ENCODE measurements around the gene TNRC6C.
"Not testable (repeated sequence)": the region's sequence is repeated elsewhere in the genome, so short reads cannot be mapped to it uniquely, and the experiment has no call there.

The TNRC6C gene

DNA sequence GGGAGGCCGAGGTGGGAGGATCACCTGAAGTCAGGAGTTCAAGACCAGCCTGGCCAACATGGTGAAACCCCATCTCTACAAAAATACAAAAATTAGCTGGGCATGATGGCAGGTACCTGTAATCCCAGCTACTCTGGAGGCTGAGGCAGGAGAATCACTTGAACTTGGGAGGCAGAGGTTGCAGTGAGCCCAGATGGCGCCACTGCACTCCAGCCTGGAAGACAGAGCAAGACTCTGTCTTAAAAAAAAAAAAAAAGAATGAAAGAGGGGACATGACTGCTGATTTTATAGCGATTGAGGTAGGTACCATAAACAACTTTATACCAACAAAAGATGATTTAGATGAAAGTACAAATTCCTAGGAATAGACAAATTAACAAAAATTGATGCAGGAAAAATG lies 13.8 kb downstream of the TNRC6C start:
- H3K4me1 ChIP-seq (ENCODE audit: control insufficient read depth, insufficient read depth, low read length), result peaks cover 14% of the 10 kb centered on the region
- H3K27me3 ChIP-seq (ENCODE audit: control insufficient read depth, insufficient read depth, low read length); H3K9me3 ChIP-seq (ENCODE audit: control insufficient read depth, insufficient read depth, low read depth, low read length); H3K27ac ChIP-seq (ENCODE audit: low read depth, low read length); H3K9ac ChIP-seq (ENCODE audit: low read length); H3K36me3 ChIP-seq (ENCODE audit: control insufficient read depth, insufficient read depth, low read length); H3K4me3 ChIP-seq (ENCODE audit: low read depth, low read length): not testable (repeated sequence)

DNA sequence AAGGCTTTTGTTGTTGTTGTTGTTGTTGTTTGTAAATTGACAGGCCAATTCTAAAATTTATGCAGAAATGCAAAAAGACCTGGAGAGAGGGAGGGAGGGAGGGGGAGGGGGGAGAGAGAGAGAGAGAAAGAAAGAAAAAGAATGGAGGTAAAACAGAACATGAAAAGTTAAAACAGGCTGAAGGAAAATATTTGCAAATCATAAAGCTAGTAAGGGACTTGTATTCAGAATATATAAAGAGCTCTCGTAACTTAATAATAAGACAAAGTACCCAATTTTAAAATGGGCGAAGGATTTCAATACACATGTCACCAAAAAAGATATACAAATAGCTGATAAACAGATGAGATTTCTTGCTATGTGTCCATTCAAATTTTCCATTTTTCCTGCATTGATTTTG lies 15.4 kb downstream of the TNRC6C start:
- Histone ChIP-seq H3K27me3 (ENCODE audit: control insufficient read depth, insufficient read depth, low read length) (no peaks in the 10 kb centered on the region), H3K27ac (ENCODE audit: low read depth, low read length) (no peak overlapping the region), H3K36me3 (ENCODE audit: control insufficient read depth, insufficient read depth, low read length) (no peaks in the 10 kb centered on the region), H3K4me3 (ENCODE audit: low read depth, low read length) (no peak overlapping the region), H3K9ac (ENCODE audit: low read length) (no peak overlapping the region), H3K9me3 (ENCODE audit: control insufficient read depth, insufficient read depth, low read depth, low read length) (no peaks in the 10 kb centered on the region), H3K4me1 (ENCODE audit: control insufficient read depth, insufficient read depth, low read length) (peaks cover 14% of the 10 kb centered on the region)

DNA sequence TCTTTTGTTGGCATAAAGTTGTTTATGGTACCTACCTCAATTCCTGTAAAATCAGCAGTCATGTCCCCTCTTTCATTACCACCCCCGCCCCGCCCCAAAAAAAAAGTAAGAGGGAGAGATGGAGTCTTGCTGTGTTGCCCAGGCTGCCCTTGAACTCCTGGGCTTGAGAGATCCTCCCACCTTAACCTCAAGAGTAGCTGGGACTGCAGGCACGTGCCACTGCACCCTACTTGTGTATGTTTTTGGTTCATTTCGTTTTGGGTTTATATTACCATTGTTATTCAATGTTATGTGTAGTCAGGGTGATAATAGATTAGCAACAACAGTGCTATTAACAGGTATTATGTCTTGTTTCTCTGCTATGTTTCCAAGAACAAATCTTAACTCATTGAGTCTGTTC lies 15.9 kb downstream of the TNRC6C start:
- Histone ChIP-seq H3K9ac (ENCODE audit: low read length) (no peak overlapping the region), H3K9me3 (ENCODE audit: control insufficient read depth, insufficient read depth, low read depth, low read length) (no peaks in the 10 kb centered on the region), H3K36me3 (ENCODE audit: control insufficient read depth, insufficient read depth, low read length) (no peaks in the 10 kb centered on the region), H3K27ac (ENCODE audit: low read depth, low read length) (no peak overlapping the region), H3K4me1 (ENCODE audit: control insufficient read depth, insufficient read depth, low read length) (peaks cover 14% of the 10 kb centered on the region), H3K27me3 (ENCODE audit: control insufficient read depth, insufficient read depth, low read length) (no peaks in the 10 kb centered on the region), H3K4me3 (ENCODE audit: low read depth, low read length) (no peak overlapping the region)

DNA sequence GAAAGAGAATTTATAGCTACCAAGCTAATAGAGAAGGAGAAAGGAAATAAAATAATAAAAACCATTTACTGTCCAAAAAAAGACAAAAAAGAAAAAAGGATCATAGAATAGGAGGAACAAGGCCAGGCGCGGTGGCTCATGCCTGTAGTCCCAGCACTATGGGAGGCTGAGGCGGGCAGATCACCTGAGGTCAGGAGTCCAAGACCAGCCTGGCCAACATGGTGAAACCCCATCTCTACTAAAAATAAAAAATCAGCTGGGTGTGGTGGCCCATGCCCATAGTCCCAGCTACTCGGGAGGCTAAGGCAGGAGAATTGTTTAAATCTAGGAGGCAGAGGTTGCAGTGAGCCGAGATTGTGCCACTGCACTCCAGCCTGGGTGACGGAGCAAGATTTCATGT lies 23.9 kb downstream of the TNRC6C start:
- not testable (repeated sequence) for H3K4me1 ChIP-seq (ENCODE audit: control insufficient read depth, insufficient read depth, low read length); H3K27ac ChIP-seq (ENCODE audit: low read depth, low read length); H3K27me3 ChIP-seq (ENCODE audit: control insufficient read depth, insufficient read depth, low read length); H3K4me3 ChIP-seq (ENCODE audit: low read depth, low read length); H3K9ac ChIP-seq (ENCODE audit: low read length); H3K36me3 ChIP-seq (ENCODE audit: control insufficient read depth, insufficient read depth, low read length); H3K9me3 ChIP-seq (ENCODE audit: control insufficient read depth, insufficient read depth, low read depth, low read length)

DNA sequence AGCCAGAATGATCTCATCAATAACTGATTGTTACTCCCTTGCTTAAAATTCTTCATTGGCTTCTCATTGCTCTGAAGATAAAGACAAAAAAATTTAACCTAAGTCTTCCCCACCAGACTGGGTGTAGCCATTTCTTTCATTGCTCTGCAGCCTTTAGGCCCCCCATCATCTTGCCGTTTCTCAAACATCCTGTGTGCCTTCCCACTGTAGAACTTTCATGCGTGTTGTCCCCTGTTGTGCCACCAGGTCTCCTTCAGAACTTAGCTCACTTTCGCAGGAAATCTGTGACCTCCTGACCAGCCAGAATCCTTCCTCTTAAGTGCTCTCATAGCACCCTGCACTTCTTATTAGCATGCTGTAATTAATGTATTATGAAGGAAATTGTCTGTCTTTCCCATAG lies 31.8 kb downstream of the TNRC6C start:
- Histone ChIP-seq H3K27ac (ENCODE audit: low read depth, low read length) (no peak overlapping the region), H3K27me3 (ENCODE audit: control insufficient read depth, insufficient read depth, low read length) (no peaks in the 10 kb centered on the region), H3K9me3 (ENCODE audit: control insufficient read depth, insufficient read depth, low read depth, low read length) (no peaks in the 10 kb centered on the region), H3K4me1 (ENCODE audit: control insufficient read depth, insufficient read depth, low read length) (peaks cover 10% of the 10 kb centered on the region), H3K9ac (ENCODE audit: low read length) (no peak overlapping the region), H3K4me3 (ENCODE audit: low read depth, low read length) (no peak overlapping the region), H3K36me3 (ENCODE audit: control insufficient read depth, insufficient read depth, low read length) (no peaks in the 10 kb centered on the region)

DNA sequence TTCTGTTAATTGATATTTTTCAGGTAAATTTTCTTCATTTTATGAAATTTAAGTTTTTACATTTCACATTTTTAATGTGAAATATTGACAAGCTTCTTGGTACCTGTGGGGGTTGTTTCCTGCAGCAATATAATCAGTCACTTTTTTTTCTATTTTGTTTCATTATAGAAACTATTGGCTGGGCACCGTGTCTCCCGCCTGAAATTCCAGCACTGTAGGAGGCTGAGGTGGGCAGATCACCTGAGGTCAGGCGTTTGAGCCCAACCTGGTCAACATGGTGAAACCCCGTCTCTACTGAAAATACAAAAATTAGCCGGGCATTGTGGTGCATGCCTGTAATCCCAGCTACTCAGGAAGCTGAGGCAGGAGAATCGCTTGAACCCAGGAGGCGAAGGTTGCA lies 35.2 kb downstream of the TNRC6C start:
- H3K27me3 ChIP-seq (ENCODE audit: control insufficient read depth, insufficient read depth, low read length); H3K36me3 ChIP-seq (ENCODE audit: control insufficient read depth, insufficient read depth, low read length); H3K4me3 ChIP-seq (ENCODE audit: low read depth, low read length); H3K9me3 ChIP-seq (ENCODE audit: control insufficient read depth, insufficient read depth, low read depth, low read length); H3K27ac ChIP-seq (ENCODE audit: low read depth, low read length); H3K9ac ChIP-seq (ENCODE audit: low read length): not testable (repeated sequence)
- peaks cover 10% of the 10 kb centered on the region for H3K4me1 ChIP-seq (ENCODE audit: control insufficient read depth, insufficient read depth, low read length)

DNA sequence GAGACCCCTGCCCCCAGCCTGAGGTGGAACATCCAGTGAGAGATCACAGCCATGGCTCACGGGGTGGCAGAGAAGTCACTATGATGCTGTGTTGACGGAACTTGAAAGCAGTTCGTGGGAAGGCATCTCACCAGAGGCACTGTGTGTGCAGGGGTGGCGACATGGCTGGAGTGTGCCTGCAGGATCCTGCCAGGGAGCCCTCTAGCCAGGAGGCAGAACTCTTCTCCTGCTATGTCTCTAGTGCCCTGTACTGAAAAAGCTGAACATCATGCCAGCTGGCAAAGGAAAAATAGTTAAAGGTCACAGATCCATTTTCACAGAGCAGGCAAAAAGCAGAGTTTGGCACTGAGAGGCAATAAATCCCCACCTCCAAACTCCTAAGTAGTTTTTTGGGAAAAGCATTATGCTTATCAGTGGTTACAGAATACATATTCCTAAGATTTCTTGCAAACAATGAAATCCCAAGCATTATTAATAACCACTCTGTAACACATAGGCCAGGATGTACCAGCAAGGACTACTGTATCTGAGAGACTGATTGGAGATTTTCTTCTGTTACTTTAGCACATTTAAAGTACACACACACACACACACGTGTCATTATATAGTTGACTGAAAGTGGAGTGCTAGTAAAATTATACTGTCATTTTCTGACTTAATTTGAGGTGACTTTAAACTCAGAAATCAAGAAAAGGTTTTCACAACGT lies 36.8 kb downstream of the TNRC6C start:
- Histone ChIP-seq H3K9ac (ENCODE audit: low read length) (no peak overlapping the region), H3K36me3 (ENCODE audit: control insufficient read depth, insufficient read depth, low read length) (no peaks in the 10 kb centered on the region), H3K27me3 (ENCODE audit: control insufficient read depth, insufficient read depth, low read length) (no peaks in the 10 kb centered on the region), H3K4me1 (ENCODE audit: control insufficient read depth, insufficient read depth, low read length) (peaks cover 13% of the 10 kb centered on the region), H3K4me3 (ENCODE audit: low read depth, low read length) (no peak overlapping the region), H3K9me3 (ENCODE audit: control insufficient read depth, insufficient read depth, low read depth, low read length) (no peaks in the 10 kb centered on the region), H3K27ac (ENCODE audit: low read depth, low read length) (no peak overlapping the region)

DNA sequence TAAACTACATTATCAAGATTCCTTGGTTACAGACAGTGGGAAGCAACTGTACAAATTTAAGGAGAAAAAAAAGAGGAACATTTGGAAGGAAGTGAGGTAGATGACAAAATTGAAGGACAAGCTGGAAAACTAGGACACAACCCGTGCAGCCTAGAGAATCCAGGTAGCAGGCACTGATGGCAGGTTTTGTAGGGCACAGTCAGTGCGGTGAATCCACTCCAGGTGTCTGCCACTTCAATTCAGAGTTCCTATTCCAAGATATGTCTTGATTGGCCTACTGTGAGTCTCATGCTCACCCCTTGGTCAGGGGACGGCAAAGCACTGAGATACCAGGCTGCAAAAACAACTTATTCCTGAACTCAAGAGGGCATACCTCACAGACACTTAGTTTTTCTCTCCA lies 37.8 kb downstream of the TNRC6C start:
- Histone ChIP-seq H3K4me3 (ENCODE audit: low read depth, low read length) (no peak overlapping the region), H3K4me1 (ENCODE audit: control insufficient read depth, insufficient read depth, low read length) (peaks cover 19% of the 10 kb centered on the region), H3K36me3 (ENCODE audit: control insufficient read depth, insufficient read depth, low read length) (no peaks in the 10 kb centered on the region), H3K27me3 (ENCODE audit: control insufficient read depth, insufficient read depth, low read length) (no peaks in the 10 kb centered on the region), H3K9ac (ENCODE audit: low read length) (no peak overlapping the region), H3K27ac (ENCODE audit: low read depth, low read length) (no peak overlapping the region), H3K9me3 (ENCODE audit: control insufficient read depth, insufficient read depth, low read depth, low read length) (no peaks in the 10 kb centered on the region)

DNA sequence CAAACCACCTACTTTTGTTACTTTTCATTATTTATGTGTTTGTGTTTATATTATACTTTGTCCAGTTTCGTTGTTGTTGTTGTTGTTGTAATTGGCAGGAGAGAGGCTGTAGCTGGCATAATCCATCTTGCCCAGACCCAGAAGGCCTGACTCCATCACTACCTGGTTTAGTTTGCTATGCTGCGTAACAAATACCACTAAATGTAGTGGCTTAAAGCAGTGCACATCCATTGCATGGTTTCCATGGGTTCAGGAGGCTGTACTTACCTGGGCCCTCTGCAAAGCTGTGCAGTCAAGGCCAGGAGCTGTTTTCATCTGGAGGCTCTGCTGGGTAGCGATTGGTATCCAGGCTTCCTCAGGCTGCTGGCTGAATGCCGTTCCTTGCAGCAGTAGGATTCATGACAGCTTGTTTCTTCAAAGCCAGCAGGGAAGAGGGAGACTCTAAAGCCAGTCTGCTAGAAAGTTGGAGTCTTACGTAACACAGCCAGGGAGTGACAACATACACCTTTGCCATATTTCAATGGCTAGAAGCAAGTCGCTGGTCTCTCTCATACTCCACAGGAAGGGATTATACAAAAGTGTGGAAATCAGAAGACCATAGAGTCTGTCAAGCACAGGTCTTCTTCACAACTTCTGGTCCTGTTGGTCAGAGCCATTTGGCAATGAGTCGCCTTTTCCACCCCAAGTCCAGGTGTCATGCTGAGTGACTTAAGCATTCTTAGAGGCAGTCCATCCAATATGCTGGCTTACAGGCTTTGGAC lies 41.1 kb downstream of the TNRC6C start:
- H3K36me3 ChIP-seq (ENCODE audit: control insufficient read depth, insufficient read depth, low read length), result 0 out of 2 replicates have a peak, but pooled peaks cover 3% of the 10 kb centered on the region
- no peak overlapping the region for H3K27ac ChIP-seq (ENCODE audit: low read depth, low read length)
- no peaks in the 10 kb centered on the region for H3K9me3 ChIP-seq (ENCODE audit: control insufficient read depth, insufficient read depth, low read depth, low read length)
- H3K4me1 ChIP-seq (ENCODE audit: control insufficient read depth, insufficient read depth, low read length), result peaks cover 15% of the 10 kb centered on the region
- no peak overlapping the region for H3K4me3 ChIP-seq (ENCODE audit: low read depth, low read length)
- no peaks in the 10 kb centered on the region for H3K27me3 ChIP-seq (ENCODE audit: control insufficient read depth, insufficient read depth, low read length)
- H3K9ac ChIP-seq (ENCODE audit: low read length), result no peak overlapping the region

DNA sequence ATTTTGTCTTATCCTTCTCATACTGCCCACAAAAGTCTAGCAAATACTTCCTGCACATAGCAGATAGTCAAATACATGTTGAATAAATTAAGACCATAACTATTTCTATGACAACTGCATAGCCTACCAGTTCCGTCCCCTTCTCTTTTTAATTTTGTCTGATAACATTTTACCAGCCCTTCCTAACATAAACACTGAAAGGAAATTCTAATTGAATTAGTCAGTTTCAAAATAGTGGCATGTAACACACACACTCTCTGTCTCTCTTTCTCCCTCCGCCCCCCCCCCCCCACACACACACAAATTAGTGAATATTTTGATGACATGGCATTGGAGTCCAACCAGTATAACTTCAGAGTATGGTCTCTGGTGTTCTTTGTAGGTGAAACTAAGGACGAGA lies 41.8 kb downstream of the TNRC6C start:
- H3K9ac ChIP-seq (ENCODE audit: low read length), result no peak overlapping the region
- no peak overlapping the region for H3K27ac ChIP-seq (ENCODE audit: low read depth, low read length)
- no peak overlapping the region for H3K4me3 ChIP-seq (ENCODE audit: low read depth, low read length)
- H3K4me1 ChIP-seq (ENCODE audit: control insufficient read depth, insufficient read depth, low read length), result peaks cover 15% of the 10 kb centered on the region
- H3K9me3 ChIP-seq (ENCODE audit: control insufficient read depth, insufficient read depth, low read depth, low read length), result no peaks in the 10 kb centered on the region
- H3K36me3 ChIP-seq (ENCODE audit: control insufficient read depth, insufficient read depth, low read length), result 0 out of 2 replicates have a peak, but pooled peaks cover 3% of the 10 kb centered on the region
- H3K27me3 ChIP-seq (ENCODE audit: control insufficient read depth, insufficient read depth, low read length), result no peaks in the 10 kb centered on the region

DNA sequence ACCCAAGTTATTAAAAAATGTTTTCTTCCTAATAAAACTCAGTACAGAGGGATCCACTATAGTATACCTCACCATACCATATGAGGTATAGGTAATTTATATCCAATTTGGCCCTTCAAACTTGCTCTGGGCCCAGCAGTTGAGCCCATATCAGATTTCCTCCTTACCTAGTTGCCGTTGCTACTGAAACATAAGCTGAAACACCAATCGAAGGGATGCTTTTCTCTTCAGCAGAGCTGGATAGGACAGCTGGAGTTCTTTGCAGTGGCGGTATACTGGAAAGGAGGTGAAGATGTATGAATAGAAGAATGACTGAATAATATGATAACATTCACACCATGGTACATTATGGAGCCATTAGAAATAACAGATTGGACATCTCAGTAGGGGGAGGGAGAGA lies 42.7 kb downstream of the TNRC6C start:
- no peak overlapping the region for H3K4me3 ChIP-seq (ENCODE audit: low read depth, low read length)
- no peak overlapping the region for H3K9ac ChIP-seq (ENCODE audit: low read length)
- peaks cover 5% of the 10 kb centered on the region; the same call in 1 of the 2 replicates for H3K36me3 ChIP-seq (ENCODE audit: control insufficient read depth, insufficient read depth, low read length)
- no peaks in the 10 kb centered on the region for H3K9me3 ChIP-seq (ENCODE audit: control insufficient read depth, insufficient read depth, low read depth, low read length)
- peaks cover 15% of the 10 kb centered on the region for H3K4me1 ChIP-seq (ENCODE audit: control insufficient read depth, insufficient read depth, low read length)
- no peak overlapping the region for H3K27ac ChIP-seq (ENCODE audit: low read depth, low read length)
- H3K27me3 ChIP-seq (ENCODE audit: control insufficient read depth, insufficient read depth, low read length), result no peaks in the 10 kb centered on the region
